GM21619 (cell line): Measurements from ENCODE around the gene HNRNPAB.
"Not testable (repeated sequence)": the region's sequence is repeated elsewhere in the genome, so short reads cannot be mapped to it uniquely, and the experiment has no call there.

ENCODE experiments used
- ATAC-seq: cut with Tn5 transposase; IDR thresholded peaks from one replicate; pipeline ENCODE4 v1.9.1; 2021; ENCODE audit not compliant: unreplicated experiment

The HNRNPAB gene

GRCh38 chr5:178196281-178196812, 8.0 kb upstream of the HNRNPAB start:
- no peak for ATAC-seq

GRCh38 chr5:178196986-178197385, 7.3 kb upstream of the HNRNPAB start:
- ATAC-seq: no peak

GRCh38 chr5:178198151-178198550, 6.2 kb upstream of the HNRNPAB start:
- not testable (repeated sequence) for ATAC-seq

- no peak for ATAC-seq
Measured at GRCh38 chr5:178198706-178199105, 5.6 kb upstream of the HNRNPAB start.

- no peak for ATAC-seq
Measured at GRCh38 chr5:178199581-178200434, 4.5 kb upstream of the HNRNPAB start.

- no peak for ATAC-seq
Measured at GRCh38 chr5:178201221-178201926, 3.0 kb upstream of the HNRNPAB start.

GRCh38 chr5:178201927-178202235, 2.5 kb upstream of the HNRNPAB start:
- no peak for ATAC-seq

- ATAC-seq: no peak
Measured at GRCh38 chr5:178202541-178202940, 1.8 kb upstream of the HNRNPAB start.

- no peak for ATAC-seq
Measured at GRCh38 chr5:178203670-178204181, 607 bp upstream of the HNRNPAB start.

GRCh38 chr5:178204935-178205748, 809 bp downstream of the HNRNPAB start:
- peak; percentile 49 for ATAC-seq

- no peak for ATAC-seq
Measured at GRCh38 chr5:178205749-178206047, 1.4 kb downstream of the HNRNPAB start.

- ATAC-seq: no peak
Measured at GRCh38 chr5:178206166-178207101, 2.1 kb downstream of the HNRNPAB start.

GRCh38 chr5:178207183-178207916, 3.0 kb downstream of the HNRNPAB start:
- ATAC-seq: no peak

GRCh38 chr5:178207917-178208280, 3.6 kb downstream of the HNRNPAB start:
- ATAC-seq: no peak

GRCh38 chr5:178208540-178209227, 4.4 kb downstream of the HNRNPAB start:
- no peak for ATAC-seq

GRCh38 chr5:178209334-178210072, 5.2 kb downstream of the HNRNPAB start:
- ATAC-seq: no peak

GRCh38 chr5:178210073-178210535, 5.8 kb downstream of the HNRNPAB start:
- no peak for ATAC-seq

GRCh38 chr5:178210686-178211085, 6.4 kb downstream of the HNRNPAB start:
- ATAC-seq: no peak
